Central memory CD8-positive, alpha-beta T cell (primary cell): Measurements from ENCODE around the gene LDLRAD4.

ENCODE experiments used
- ATAC-seq: fragments of 150-1000 bp; cut with Tn5 transposase; replicated peaks from 2 replicates; pipeline ENCODE4 v1.10.0; 2022; ENCODE audit warnings: mild to moderate bottlenecking, moderate FRiP score, moderate number of reproducible peaks; ENCODE audit not compliant: poor library complexity, severe bottlenecking; ENCODE audit errors: extremely low read depth
- DNase-seq, 2 donors: peaks; one replicate each; pipeline ENCODE4 v3.0.0; 2021; ENCODE audit warnings: low spot score in 2 of 2
- H3K27ac Mint-ChIP-seq: one replicate; pipeline ENCODE4 v1.8.0; 2022; ENCODE audit warnings: low read depth, mild to moderate bottlenecking, moderate library complexity, mixed read lengths
- H3K27me3 Mint-ChIP-seq: one replicate; pipeline ENCODE4 v1.8.0; 2022; ENCODE audit warnings: mixed read lengths
- H3K36me3 Mint-ChIP-seq: one replicate; pipeline ENCODE4 v1.8.0; 2022; ENCODE audit warnings: mild to moderate bottlenecking, moderate library complexity, mixed read lengths; ENCODE audit not compliant: insufficient read depth
- H3K4me1 Mint-ChIP-seq: one replicate; pipeline ENCODE4 v1.8.0; 2022; ENCODE audit warnings: mixed read lengths
- H3K4me3 Mint-ChIP-seq: one replicate; pipeline ENCODE4 v1.8.0; 2022; ENCODE audit warnings: mild to moderate bottlenecking, moderate library complexity, mixed read lengths
- H3K9me3 Mint-ChIP-seq: one replicate; pipeline ENCODE4 v1.8.0; 2022; ENCODE audit warnings: mixed read lengths

The LDLRAD4 gene

DNA sequence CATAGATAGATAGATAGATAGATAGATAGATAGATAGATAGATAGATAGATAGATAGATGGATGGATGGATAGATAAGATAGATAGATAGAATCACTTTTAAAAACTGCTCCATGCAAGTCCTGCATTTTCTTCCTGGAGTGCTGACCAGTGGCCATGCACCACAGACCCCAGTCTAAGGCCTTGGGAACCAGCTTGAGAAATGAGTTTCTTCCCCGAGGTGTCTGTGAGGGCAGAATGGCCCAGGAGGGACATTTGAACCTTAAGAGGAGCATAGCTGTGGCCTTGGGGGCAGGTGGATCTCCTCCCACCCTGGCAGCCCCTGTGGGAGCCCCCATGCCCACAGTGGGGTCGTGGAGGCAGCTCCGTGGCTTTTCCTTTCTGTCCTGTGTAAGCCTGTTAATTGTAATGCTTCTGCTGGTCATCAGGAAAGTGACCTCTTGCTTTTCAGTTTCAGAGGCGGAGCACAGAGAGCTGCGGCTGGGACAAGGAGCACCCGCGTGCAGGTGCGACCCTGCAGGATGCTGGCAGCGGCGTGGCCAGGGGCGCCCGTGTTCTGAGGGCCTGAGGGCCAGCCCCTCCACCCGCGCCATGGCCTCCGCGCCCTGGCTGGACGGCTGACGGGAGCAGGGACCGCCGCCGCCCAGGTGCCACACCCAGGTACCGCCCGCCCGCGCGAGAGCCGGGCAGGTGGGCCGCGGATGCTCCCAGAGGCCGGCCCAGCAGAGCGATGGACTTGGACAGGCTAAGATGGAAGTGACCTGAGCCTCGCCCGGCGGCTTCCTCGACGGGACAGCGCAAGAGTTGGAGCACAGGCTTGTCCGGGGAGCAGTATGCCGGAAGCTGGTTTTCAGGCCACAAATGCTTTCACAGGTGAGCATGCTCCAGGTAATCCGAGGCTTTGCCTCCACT, 168.6 kb downstream of the LDLRAD4 start:
- no peak overlapping the region for H3K27ac Mint-ChIP-seq
- H3K4me1 Mint-ChIP-seq: peaks cover 9% of the 10 kb centered on the region
- no peaks in the 10 kb centered on the region for H3K9me3 Mint-ChIP-seq
- no peak overlapping the region for H3K4me3 Mint-ChIP-seq
- H3K27me3 Mint-ChIP-seq: no peaks in the 10 kb centered on the region
- DNase-seq (no peak), ATAC-seq (no peak)
- peaks cover 8% of the 10 kb centered on the region for H3K36me3 Mint-ChIP-seq

DNA sequence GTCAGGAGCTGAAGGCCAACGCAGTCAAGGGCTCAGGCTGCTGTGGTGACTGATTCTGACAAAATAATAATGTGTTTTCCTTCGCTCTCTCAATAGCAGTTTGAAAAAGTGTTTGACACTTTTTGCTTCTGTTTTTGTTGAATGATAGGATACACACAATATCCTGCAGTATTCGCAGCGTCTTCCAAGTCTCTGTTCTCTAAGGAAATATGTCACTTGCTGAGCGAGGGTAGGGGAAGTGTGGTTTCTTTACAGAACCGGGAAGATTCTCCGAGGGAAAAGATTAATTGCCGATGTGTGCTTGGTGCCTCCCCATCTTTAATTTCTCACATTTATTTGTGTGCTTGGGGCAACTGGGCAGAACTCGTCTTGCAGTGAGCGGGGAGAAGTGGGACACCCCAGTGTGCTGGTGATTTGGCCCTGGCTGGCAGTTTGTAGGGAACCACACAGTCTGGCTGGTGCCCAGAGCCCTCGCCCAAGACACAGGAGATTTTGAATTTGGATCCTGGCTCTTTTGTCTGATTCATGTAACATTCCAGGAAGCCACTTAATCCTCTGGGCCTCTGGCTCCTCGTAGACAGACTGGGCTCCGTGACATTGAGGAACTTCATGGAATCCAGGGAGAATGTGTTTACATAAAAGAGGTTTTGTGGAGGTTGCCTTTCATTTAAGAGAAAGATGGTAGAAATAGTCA, 169.4 kb downstream of the LDLRAD4 start:
- Mint-ChIP-seq H3K36me3 (peaks cover 2% of the 10 kb centered on the region), H3K4me1 (peaks cover under 1% of the 10 kb centered on the region), H3K27ac (no peak overlapping the region), H3K27me3 (no peaks in the 10 kb centered on the region), H3K4me3 (no peak overlapping the region), H3K9me3 (no peaks in the 10 kb centered on the region)
- ATAC-seq: no peak
- no peak for DNase-seq

DNA sequence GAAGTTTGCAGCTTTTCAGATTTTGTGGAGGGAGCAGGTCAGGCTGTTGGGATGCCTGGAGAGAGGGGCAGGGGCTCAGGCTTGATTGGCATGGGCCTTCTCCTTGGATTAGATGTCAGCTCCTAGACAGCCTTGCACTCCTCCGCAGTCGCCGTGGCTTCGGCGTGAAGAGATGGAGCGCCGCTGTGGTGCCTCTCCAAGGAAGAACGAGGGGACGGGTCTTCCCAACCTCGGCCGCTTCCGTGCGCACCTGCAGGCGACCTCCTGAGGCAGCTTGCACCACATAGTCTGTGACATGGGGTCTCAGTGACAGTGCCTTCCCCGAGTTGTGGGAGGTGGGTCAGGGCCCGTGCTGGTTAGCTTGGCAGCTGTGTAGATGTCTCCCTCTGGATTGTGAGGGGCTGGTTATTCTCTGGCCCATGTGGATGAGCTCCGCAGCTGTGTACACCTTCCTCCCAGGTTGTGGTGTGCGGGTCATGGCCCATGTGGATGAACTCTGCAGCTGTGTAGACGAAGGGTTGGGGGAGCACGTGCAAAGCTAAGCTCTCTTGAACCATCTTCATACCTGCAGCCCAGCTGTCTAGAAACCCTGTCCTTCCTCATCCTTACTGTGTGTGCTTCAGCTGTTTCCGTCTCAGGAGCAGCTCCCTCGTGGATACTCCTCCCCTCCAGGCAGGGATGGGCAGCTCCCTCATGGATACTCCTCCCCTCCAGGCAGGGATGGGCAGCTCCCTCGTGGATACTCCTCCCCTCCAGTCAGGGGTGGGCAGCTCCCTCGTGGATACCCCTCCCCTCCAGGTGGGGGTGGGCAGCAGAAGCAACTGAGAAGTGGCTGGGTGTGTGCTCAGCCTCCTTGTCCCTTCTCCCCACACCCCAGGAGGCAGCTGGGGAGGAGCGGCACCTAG, 170.3 kb downstream of the LDLRAD4 start:
- Mint-ChIP-seq H3K4me3 (no peak overlapping the region), H3K4me1 (no peaks in the 10 kb centered on the region), H3K36me3 (peaks cover 2% of the 10 kb centered on the region), H3K9me3 (no peaks in the 10 kb centered on the region), H3K27ac (no peak overlapping the region), H3K27me3 (no peaks in the 10 kb centered on the region)
- DNase-seq (no peak), ATAC-seq (no peak)

DNA sequence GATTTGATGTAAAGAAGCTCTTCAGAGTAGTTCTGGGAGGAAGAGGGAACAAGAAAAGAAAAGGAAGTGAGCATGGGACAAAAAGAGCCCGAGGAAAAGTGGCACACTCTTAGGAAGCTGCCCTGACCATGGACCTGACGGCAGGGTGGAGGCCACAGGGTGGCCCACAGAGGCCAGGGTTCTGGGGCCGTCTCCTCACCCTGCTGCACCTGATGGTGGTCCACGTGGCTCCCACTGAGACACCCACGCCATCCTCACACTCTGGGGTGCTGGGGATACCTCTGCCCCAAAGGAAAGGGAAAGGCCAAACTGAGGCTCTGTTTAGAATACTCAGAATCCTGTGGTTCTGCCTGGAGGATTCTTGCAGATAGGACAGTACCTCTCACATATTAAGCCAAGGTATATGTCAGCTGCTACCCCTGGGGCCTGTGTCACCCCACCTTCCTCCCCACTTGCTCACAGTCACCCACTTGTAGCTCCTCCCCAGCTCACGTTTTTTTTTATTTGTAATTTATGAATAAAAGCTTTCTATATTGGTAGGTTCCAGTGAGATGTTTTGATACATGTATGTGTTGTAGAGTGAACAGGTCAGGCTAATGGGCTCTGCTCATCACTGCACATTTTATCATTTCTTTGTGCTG, 171.1 kb downstream of the LDLRAD4 start:
- ATAC-seq (no peak), DNase-seq (no peak)
- H3K4me1 Mint-ChIP-seq: no peaks in the 10 kb centered on the region
- no peak overlapping the region for H3K4me3 Mint-ChIP-seq
- no peaks in the 10 kb centered on the region for H3K27me3 Mint-ChIP-seq
- H3K36me3 Mint-ChIP-seq: peaks cover 2% of the 10 kb centered on the region
- H3K9me3 Mint-ChIP-seq: no peaks in the 10 kb centered on the region
- H3K27ac Mint-ChIP-seq: no peak overlapping the region

DNA sequence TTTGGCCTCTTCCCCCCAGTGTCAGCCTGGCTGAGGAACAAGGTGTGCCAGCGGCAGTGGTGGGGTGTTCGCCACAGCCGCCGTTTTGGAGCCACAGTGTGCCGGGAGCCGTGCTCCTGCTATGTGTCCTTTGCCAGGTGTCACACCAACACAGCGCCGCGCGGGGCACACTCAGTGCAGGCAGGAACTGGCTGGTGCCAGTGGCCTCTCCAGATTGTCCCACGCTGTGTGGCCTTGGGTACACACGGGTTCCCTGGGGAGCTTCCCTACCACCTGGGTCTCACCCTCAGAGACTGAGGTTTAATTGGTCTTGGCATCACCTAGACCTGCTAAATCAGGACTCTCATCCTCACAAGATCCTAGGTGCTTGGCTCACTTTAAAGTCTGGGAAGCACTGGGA, 171.6 kb downstream of the LDLRAD4 start:
- Mint-ChIP-seq H3K4me3 (no peak overlapping the region), H3K27me3 (no peaks in the 10 kb centered on the region), H3K36me3 (peaks cover 2% of the 10 kb centered on the region), H3K9me3 (no peaks in the 10 kb centered on the region), H3K4me1 (no peaks in the 10 kb centered on the region), H3K27ac (no peak overlapping the region)
- DNase-seq (no peak), ATAC-seq (no peak)

- ATAC-seq (no peak), DNase-seq (no peak)
- H3K27ac Mint-ChIP-seq: no peak overlapping the region
- H3K9me3 Mint-ChIP-seq: no peaks in the 10 kb centered on the region
- H3K4me1 Mint-ChIP-seq: no peaks in the 10 kb centered on the region
- H3K36me3 Mint-ChIP-seq: peaks cover 2% of the 10 kb centered on the region
- H3K4me3 Mint-ChIP-seq: no peak overlapping the region
- no peaks in the 10 kb centered on the region for H3K27me3 Mint-ChIP-seq
These were observed 172.2 kb downstream of the LDLRAD4 start for GRCh38 chr18:13390711-13391110.

DNA sequence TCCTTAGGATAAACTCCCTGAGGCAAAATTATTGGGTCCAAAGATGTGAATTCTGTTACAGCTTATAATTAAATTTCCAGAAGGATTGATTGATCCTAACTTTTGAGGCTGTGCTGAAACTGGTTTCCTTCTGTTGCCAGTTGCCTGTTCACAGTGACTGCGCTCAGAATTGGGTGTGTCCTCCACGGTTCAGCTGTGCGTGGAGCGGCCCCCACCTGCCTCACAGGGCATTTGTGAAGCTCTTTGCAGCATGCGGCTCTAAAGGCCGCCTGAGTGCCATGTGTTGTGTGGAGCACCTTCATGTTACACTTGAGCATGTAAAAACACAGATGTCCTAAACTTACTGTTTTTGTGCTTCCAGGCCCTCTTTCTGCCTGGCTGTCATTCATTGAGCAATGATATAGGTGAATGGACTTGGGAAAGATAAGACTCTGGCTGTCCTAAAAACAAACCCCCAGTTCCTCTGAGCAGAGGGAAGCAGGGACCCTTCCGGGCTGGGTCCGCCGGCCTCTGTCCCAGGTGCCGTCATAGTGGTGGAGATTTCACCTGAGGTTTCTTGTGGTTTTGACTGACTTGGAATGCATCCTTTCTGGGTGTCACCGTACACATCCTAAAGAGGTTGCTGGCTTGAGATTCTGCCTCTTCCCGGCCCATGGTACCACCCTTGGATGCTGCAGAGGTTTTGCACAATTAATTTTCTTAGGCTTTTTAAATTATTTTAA, 173.6 kb downstream of the LDLRAD4 start:
- Mint-ChIP-seq H3K4me3 (no peak overlapping the region), H3K36me3 (peaks cover 2% of the 10 kb centered on the region), H3K9me3 (no peaks in the 10 kb centered on the region), H3K4me1 (no peaks in the 10 kb centered on the region), H3K27ac (no peak overlapping the region), H3K27me3 (no peaks in the 10 kb centered on the region)
- DNase-seq (no peak), ATAC-seq (no peak)

- no peak overlapping the region for H3K27ac Mint-ChIP-seq
- H3K4me3 Mint-ChIP-seq: no peak overlapping the region
- H3K36me3 Mint-ChIP-seq: no peaks in the 10 kb centered on the region
- H3K27me3 Mint-ChIP-seq: no peaks in the 10 kb centered on the region
- H3K4me1 Mint-ChIP-seq: no peaks in the 10 kb centered on the region
- DNase-seq (no peak), ATAC-seq (no peak)
- no peaks in the 10 kb centered on the region for H3K9me3 Mint-ChIP-seq
These were observed 174.3 kb downstream of the LDLRAD4 start for GRCh38 chr18:13392899-13393298.

DNA sequence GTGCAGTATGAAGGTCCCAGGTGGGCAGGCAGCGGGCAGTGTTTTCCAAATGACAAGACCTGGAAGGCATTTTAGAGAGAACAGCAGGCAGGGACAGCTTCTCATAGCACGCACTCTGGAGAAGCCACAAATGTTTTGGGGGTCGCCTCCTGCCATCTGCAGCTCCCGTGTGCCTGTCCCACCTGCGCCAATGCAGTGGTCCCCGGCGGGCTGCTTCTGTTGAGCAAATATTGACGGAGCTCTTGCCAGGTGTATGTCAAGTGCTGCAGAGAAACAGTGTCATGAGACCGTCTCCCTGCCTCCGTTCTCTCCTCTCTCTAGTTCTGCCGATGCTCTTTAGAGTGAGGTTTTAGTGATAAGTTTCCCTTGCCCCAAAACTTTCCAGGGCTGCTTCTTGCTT, 174.8 kb downstream of the LDLRAD4 start:
- Mint-ChIP-seq H3K27me3 (no peaks in the 10 kb centered on the region), H3K36me3 (no peaks in the 10 kb centered on the region), H3K4me1 (no peaks in the 10 kb centered on the region), H3K9me3 (no peaks in the 10 kb centered on the region), H3K4me3 (no peak overlapping the region), H3K27ac (no peak overlapping the region)
- no peak for ATAC-seq
- no peak for DNase-seq

DNA sequence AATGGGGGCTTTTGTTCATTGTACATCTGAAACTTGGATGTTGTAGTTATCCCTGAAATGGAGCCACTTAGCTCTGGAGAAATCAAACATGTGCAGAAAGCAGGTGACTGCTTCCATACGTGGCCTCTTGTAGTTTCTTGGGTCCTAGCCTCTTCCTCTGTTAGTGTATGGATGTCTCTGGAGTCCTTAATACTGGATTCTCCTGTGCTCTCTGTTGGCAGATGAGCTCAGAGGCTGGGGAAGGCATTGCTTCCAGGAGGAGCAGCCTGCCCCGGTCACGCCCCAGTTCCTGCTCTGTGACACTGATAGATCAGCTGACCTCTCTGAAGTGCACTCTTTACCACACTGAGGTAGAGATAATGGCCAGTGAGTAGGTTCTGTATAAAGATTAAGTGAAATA, 176.2 kb downstream of the LDLRAD4 start:
- H3K4me3 Mint-ChIP-seq: no peak overlapping the region
- no peak overlapping the region for H3K27ac Mint-ChIP-seq
- H3K4me1 Mint-ChIP-seq: no peaks in the 10 kb centered on the region
- H3K9me3 Mint-ChIP-seq: no peaks in the 10 kb centered on the region
- no peaks in the 10 kb centered on the region for H3K36me3 Mint-ChIP-seq
- H3K27me3 Mint-ChIP-seq: no peaks in the 10 kb centered on the region
- ATAC-seq (no peak), DNase-seq (no peak)

DNA sequence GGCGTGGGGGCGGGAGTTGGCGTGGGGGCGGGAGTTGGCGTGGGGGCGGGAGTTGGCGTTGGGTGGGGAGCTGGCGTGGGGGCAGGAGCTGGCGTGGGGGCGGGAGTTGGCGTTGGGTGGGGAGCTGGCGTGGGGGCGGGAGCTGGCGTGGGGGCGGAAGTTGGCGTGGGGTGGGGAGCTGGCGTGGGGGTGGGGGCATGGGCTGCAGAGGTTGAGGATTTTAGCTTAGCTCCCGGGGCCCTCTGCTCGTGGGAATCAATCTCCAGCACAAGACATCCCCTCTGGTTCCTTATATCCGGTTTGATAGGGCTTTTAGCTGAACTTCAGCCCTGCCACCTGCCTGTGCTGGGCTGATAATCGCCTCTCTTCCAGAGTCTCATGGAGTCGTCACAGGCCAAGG, 177.0 kb downstream of the LDLRAD4 start:
- no peaks in the 10 kb centered on the region for H3K27me3 Mint-ChIP-seq
- no peak for DNase-seq
- H3K4me1 Mint-ChIP-seq: no peaks in the 10 kb centered on the region
- H3K27ac Mint-ChIP-seq: no peak overlapping the region
- H3K9me3 Mint-ChIP-seq: no peaks in the 10 kb centered on the region
- no peak for ATAC-seq
- H3K4me3 Mint-ChIP-seq: no peak overlapping the region
- H3K36me3 Mint-ChIP-seq: no peaks in the 10 kb centered on the region
